Progenitor cell of endocrine pancreas (in vitro differentiated cells): Measurements from ENCODE around the gene CRB2. TPM values are rescaled to one million over a fixed set of nuclear protein-coding genes. Genes with fewer than 3 reads are reported as not detected.

Experiments used
- DNase-seq: peaks from one replicate; pipeline ENCODE4 v3.0.0; 2021; ENCODE audit warnings: low spot score; ENCODE audit not compliant: unreplicated experiment
- H3K27ac Mint-ChIP-seq: 2 replicates; pipeline ENCODE4 v1.8.0; 2021; ENCODE audit warnings: mild to moderate bottlenecking, moderate library complexity, mixed read lengths
- H3K27me3 Mint-ChIP-seq: 2 replicates; pipeline ENCODE4 v1.8.0; 2021; ENCODE audit warnings: mixed read lengths
- H3K36me3 Mint-ChIP-seq: 2 replicates; pipeline ENCODE4 v1.8.0; 2022; ENCODE audit warnings: mixed read lengths; ENCODE audit not compliant: insufficient read depth
- H3K4me1 Mint-ChIP-seq: 2 replicates; pipeline ENCODE4 v1.8.0; 2021; ENCODE audit warnings: low read depth, mixed read lengths
- H3K4me3 Mint-ChIP-seq: 2 replicates; pipeline ENCODE4 v1.8.0; 2021; ENCODE audit warnings: low read depth, mild to moderate bottlenecking, moderate library complexity, mixed read lengths
- H3K9me3 Mint-ChIP-seq: 2 replicates; pipeline ENCODE4 v1.8.0; 2021; ENCODE audit warnings: low read depth, mixed read lengths
- total RNA-seq: library from RNA; stranded (reverse); gene quantifications from 2 replicates; pipeline ENCODE4 v1.2.1, GENCODE V29; 2021
- TF ChIP-seq, protein P1 (sequence below): fragments of 200-600 bp; sonication (generic); IDR thresholded peaks from one replicate; pipeline ENCODE4 v1.5.0; 2021; ENCODE audit warnings: antibody characterized with exemption, mild to moderate bottlenecking; ENCODE audit not compliant: unreplicated experiment

Gene CRB2
- total RNA-seq, 1 donor from 2014 or later: 8.4 TPM

DNA sequence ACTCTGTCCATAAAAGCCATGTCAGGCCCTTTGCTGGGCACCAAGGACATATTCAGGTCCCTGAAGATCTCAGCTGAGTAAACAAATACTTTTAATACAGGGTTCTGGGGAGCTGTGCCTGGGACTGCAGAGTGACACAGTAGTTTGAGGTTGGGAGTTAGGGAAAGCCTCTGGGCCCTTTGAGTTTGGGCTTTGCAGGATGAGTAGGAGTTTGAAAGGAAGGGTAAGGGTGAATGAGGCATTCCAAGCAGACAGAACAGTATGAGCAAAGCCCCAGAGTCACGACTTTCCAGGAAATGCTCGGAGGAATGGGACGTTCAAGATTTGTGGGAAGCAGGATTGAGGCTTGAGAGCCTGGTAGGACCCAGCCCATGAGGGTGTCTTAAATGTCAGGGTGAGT, 13.3 kb downstream of the CRB2 start:
- DNase-seq: no peak
- H3K4me3 Mint-ChIP-seq: no peak overlapping the region
- H3K4me1 Mint-ChIP-seq: peaks cover 6% of the 10 kb centered on the region
- peaks cover 9% of the 10 kb centered on the region for H3K36me3 Mint-ChIP-seq
- TF ChIP-seq, protein P1, sequence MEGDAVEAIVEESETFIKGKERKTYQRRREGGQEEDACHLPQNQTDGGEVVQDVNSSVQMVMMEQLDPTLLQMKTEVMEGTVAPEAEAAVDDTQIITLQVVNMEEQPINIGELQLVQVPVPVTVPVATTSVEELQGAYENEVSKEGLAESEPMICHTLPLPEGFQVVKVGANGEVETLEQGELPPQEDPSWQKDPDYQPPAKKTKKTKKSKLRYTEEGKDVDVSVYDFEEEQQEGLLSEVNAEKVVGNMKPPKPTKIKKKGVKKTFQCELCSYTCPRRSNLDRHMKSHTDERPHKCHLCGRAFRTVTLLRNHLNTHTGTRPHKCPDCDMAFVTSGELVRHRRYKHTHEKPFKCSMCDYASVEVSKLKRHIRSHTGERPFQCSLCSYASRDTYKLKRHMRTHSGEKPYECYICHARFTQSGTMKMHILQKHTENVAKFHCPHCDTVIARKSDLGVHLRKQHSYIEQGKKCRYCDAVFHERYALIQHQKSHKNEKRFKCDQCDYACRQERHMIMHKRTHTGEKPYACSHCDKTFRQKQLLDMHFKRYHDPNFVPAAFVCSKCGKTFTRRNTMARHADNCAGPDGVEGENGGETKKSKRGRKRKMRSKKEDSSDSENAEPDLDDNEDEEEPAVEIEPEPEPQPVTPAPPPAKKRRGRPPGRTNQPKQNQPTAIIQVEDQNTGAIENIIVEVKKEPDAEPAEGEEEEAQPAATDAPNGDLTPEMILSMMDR: no peak
- peaks cover 31% of the 10 kb centered on the region for H3K27me3 Mint-ChIP-seq
- no peaks in the 10 kb centered on the region for H3K9me3 Mint-ChIP-seq
- no peak overlapping the region for H3K27ac Mint-ChIP-seq

DNA sequence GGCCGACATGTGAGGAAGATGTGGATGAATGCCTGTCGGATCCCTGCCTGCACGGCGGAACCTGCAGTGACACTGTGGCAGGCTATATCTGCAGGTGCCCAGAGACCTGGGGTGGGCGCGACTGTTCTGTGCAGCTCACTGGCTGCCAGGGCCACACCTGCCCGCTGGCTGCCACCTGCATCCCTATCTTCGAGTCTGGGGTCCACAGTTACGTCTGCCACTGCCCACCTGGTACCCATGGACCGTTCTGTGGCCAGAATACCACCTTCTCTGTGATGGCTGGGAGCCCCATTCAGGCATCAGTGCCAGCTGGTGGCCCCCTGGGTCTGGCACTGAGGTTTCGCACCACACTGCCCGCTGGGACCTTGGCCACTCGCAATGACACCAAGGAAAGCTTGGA, 14.1 kb downstream of the CRB2 start:
- no peak for DNase-seq
- Mint-ChIP-seq H3K4me3 (no peak overlapping the region), H3K4me1 (peaks cover 6% of the 10 kb centered on the region), H3K9me3 (no peaks in the 10 kb centered on the region), H3K27me3 (peaks cover 31% of the 10 kb centered on the region), H3K27ac (no peak overlapping the region), H3K36me3 (peaks cover 9% of the 10 kb centered on the region)
- TF ChIP-seq, protein P1: no peak

DNA sequence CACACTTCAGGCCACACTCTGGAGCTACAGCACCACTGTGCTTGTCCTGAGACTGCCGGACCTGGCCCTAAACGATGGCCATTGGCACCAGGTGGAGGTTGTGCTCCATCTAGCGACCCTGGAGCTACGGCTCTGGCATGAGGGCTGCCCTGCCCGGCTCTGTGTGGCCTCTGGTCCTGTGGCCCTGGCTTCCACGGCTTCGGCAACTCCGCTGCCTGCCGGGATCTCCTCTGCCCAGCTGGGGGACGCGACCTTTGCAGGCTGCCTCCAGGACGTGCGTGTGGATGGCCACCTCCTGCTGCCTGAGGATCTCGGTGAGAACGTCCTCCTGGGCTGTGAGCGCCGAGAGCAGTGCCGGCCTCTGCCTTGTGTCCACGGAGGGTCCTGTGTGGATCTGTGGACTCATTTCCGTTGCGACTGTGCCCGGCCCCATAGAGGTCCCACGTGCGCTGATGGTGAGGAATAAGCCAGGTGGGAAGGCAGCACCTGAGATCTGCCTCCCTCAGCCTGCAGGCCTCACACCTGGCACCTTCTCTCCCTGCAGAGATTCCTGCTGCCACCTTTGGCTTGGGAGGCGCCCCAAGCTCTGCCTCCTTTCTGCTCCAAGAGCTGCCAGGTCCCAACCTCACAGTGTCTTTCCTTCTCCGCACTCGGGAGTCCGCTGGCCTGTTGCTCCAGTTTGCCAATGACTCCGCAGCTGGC, 14.7 kb downstream of the CRB2 start:
- TF ChIP-seq, protein P1: no peak
- H3K36me3 Mint-ChIP-seq: peaks cover 7% of the 10 kb centered on the region
- H3K4me1 Mint-ChIP-seq: peaks cover 6% of the 10 kb centered on the region

DNA sequence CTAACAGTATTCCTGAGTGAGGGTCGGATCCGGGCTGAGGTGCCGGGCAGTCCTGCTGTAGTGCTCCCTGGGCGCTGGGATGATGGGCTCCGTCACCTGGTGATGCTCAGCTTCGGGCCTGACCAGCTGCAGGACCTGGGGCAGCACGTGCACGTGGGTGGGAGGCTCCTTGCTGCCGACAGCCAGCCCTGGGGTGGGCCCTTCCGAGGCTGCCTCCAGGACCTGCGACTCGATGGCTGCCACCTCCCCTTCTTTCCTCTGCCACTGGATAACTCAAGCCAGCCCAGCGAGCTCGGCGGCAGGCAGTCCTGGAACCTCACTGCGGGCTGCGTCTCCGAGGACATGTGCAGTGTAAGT, 15.2 kb downstream of the CRB2 start:
- TF ChIP-seq, protein P1: no peak
- no peak for DNase-seq
- Mint-ChIP-seq H3K27ac (no peak overlapping the region), H3K4me3 (no peak overlapping the region), H3K9me3 (no peaks in the 10 kb centered on the region), H3K36me3 (peaks cover 7% of the 10 kb centered on the region), H3K4me1 (peaks cover 8% of the 10 kb centered on the region), H3K27me3 (peaks cover 26% of the 10 kb centered on the region)

More for the DNA sequence above, 14.7 kb downstream of the CRB2 start:
- H3K27ac Mint-ChIP-seq: no peak overlapping the region
- H3K27me3 Mint-ChIP-seq: peaks cover 26% of the 10 kb centered on the region
- no peaks in the 10 kb centered on the region for H3K9me3 Mint-ChIP-seq
- no peak for DNase-seq
- no peak overlapping the region for H3K4me3 Mint-ChIP-seq

DNA sequence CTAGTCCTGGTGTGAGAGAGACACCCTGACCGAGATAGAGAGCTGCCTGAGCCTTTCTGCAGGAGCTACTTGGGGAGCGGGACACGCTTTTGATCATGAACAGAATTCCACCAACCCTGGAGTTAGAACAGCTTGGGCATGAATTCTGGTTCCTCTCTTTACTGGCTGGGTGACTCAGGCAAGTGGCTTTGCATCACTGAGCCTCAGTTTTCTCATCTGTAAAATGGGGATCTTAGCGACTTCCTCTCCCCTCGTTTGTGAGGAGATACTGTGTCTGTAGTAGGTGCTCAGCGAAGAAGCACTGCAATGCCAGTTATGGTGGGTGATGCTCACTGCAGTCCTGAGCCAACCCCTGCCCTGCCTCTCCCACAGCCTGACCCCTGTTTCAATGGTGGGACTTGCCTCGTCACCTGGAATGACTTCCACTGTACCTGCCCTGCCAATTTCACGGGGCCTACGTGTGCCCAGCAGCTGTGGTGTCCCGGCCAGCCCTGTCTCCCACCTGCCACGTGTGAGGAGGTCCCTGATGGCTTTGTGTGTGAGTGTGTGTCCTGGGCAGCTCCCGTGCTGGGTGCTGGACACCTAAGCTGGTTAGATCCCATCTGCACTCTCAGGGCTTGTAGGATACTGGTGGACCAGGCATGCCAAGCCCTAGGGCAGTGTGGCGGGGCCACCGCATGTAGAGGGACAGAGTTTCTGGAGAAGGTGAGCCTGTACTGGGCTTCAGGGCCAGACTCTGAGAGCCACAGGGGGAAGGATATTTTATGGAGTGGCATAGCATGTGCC, 16.0 kb downstream of the CRB2 start:
- peaks cover 13% of the 10 kb centered on the region for H3K4me1 Mint-ChIP-seq

More for the DNA sequence above, 16.0 kb downstream of the CRB2 start:
- Mint-ChIP-seq H3K27ac (peak overlapping the region; percentile 76), H3K4me3 (no peak overlapping the region), H3K27me3 (peaks cover 26% of the 10 kb centered on the region), H3K9me3 (no peaks in the 10 kb centered on the region), H3K36me3 (peaks cover 7% of the 10 kb centered on the region)
- no peak for DNase-seq
- TF ChIP-seq, protein P1: no peak
